T-cell (primary cell): ENCODE data around the gene RUFY4. TPM values are rescaled to one million over a fixed set of nuclear protein-coding genes. Genes with fewer than 3 reads are reported as not detected.

Source experiments
- ATAC-seq, 4 experiments: fragments of 200-7000 bp in 3 of 4; fragments of 150-1000 bp in 1 of 4; cut with Tn5 transposase; replicated peaks in 1 of 4; 1 replicate in 3 of 4; 2 replicates in 1 of 4; pipeline ENCODE4 v1.10.0; 2021; ENCODE audit warnings: moderate library complexity in 3 of 4, mild to moderate bottlenecking in 2 of 4, moderate number of reproducible peaks in 1 of 4
- CTCF ChIA-PET, 2 donors: fragments of 300-600 bp; sonication (Branson Sonifier 250); formaldehyde crosslinking; loops; one replicate each; lab custom pipeline; 2022; ENCODE audit warnings: antibody characterized with exemption in 2 of 2; lab: Charles Lee
- POLR2A ChIA-PET, 2 donors: fragments of 300-600 bp; sonication (Branson Sonifier 250); formaldehyde crosslinking; loops; one replicate each; lab custom pipeline; 2022; ENCODE audit warnings: antibody characterized with exemption in 2 of 2; lab: Charles Lee
- DNase-seq, 35 experiments: peaks; one replicate each; pipeline versions ENCODE4 v3.0.0 to v3.0.0-alpha.2; 2013 to 2023
- H3K27ac ChIP-seq: one replicate; pipeline ENCODE4 v1.5.1; 2013; ENCODE audit warnings: low read length
- H3K27me3 ChIP-seq, 2 experiments: replicated peaks in 1 of 2; 1 replicate in 1 of 2; 2 replicates in 1 of 2; pipeline versions ENCODE4 v1.6.1 to v1.7.0; 2013; ENCODE audit warnings: low read length in 1 of 2, mixed read lengths in 1 of 2; ENCODE audit not compliant: control insufficient read depth in 2 of 2, insufficient read depth in 2 of 2; ENCODE audit errors: extremely low read depth in 1 of 2
- H3K36me3 ChIP-seq, 2 donors: 1 replicate in 1 of 2; 2 replicates in 1 of 2; pipeline versions ENCODE4 v1.6.1 to v1.7.0; 2013; ENCODE audit warnings: low read length in 1 of 2; ENCODE audit not compliant: control insufficient read depth in 2 of 2, insufficient read depth in 1 of 2; ENCODE audit errors: extremely low read depth in 1 of 2
- H3K4me1 ChIP-seq, 2 experiments: 1 replicate in 1 of 2; 2 replicates in 1 of 2; pipeline versions ENCODE4 v1.6.1 to v1.7.0; 2013; ENCODE audit warnings: low read length in 2 of 2, mixed read lengths in 1 of 2; ENCODE audit not compliant: insufficient read depth in 2 of 2, control insufficient read depth in 1 of 2; ENCODE audit errors: extremely low read depth in 1 of 2
- H3K4me3 ChIP-seq, 2 donors: 1 replicate in 1 of 2; 2 replicates in 1 of 2; pipeline versions ENCODE4 v1.5.1 to v1.7.0; 2013; ENCODE audit warnings: mild to moderate bottlenecking in 2 of 2, low read length in 1 of 2, moderate library complexity in 1 of 2; ENCODE audit not compliant: control insufficient read depth in 1 of 2; ENCODE audit errors: extremely low read depth in 1 of 2
- H3K9me3 ChIP-seq: 2 replicates; pipeline ENCODE4 v1.7.0; 2013
- H3K27ac Mint-ChIP-seq, 2 donors: one replicate each; pipeline ENCODE4 v1.8.0; 2020 to 2021; ENCODE audit warnings: mild to moderate bottlenecking in 2 of 2, mixed read lengths in 2 of 2
- H3K27me3 Mint-ChIP-seq, 2 donors: one replicate each; pipeline ENCODE4 v1.8.0; 2021 to 2022; ENCODE audit warnings: mixed read lengths in 2 of 2
- H3K36me3 Mint-ChIP-seq: one replicate; pipeline ENCODE4 v1.8.0; 2021; ENCODE audit warnings: mixed read lengths
- H3K4me1 Mint-ChIP-seq, 3 donors: one replicate each; pipeline ENCODE4 v1.8.0; 2020 to 2022; ENCODE audit warnings: mixed read lengths in 3 of 3, mild to moderate bottlenecking in 1 of 3
- H3K4me3 Mint-ChIP-seq, 3 donors: one replicate each; pipeline ENCODE4 v1.8.0; 2020 to 2022; ENCODE audit warnings: mild to moderate bottlenecking in 3 of 3, mixed read lengths in 3 of 3, moderate library complexity in 3 of 3
- H3K9me3 Mint-ChIP-seq, 3 donors: one replicate each; pipeline ENCODE4 v1.8.0; 2020 to 2022; ENCODE audit warnings: mixed read lengths in 3 of 3
- WGBS: methylation state at CpG from one replicate; pipeline ENCODE4 v1.1.5; 2013; ENCODE audit warnings: missing lambda C conversion rate; ENCODE audit not compliant: insufficient coverage; 5-methylcytosine and 5-hydroxymethylcytosine counted together
- total RNA-seq, 35 experiments: library from RNA in 6 of 35; stranded (reverse) in 6 of 35; fragments of 120-200 nt in 1 of 35; gene quantifications; one replicate each; pipeline versions ENCODE4 v1.2.1 to v1.2.4 and lab custom pipeline; 2013 to 2026

The RUFY4 gene
- total RNA-seq, 5 donors from 2014 or later (not counting 1 experiment from before 2014, with no cell fraction given) = 0.18 to 1.0 (median 0.65) TPM

- ChIA-PET CTCF (interaction anchor here in 1 of 2 donors (0.6 to 0.7 kb wide), 2 partner anchors 33 to 313 kb away, joined by 3 read pairs; no protein-coding TSS in a partner anchor), POLR2A (no interaction called here)
- Mint-ChIP-seq H3K27ac (no peak overlapping the region), H3K4me1 (peaks cover 8 to 22% (median 11%) of the 10 kb centered on the region in 3 donors), H3K27me3 (peaks cover 16% of the 10 kb centered on the region in 2 donors), H3K36me3 (no peaks in the 10 kb centered on the region), H3K9me3 (no peaks in the 10 kb centered on the region), H3K4me3 (no peak overlapping the region)
- H3K9me3 ChIP-seq = no peaks in the 10 kb centered on the region
- no peak overlapping the region for H3K4me3 ChIP-seq
- H3K27me3 ChIP-seq = peaks cover 0 to 36% of the 10 kb centered on the region in 2 experiments
- 56% methylated on average over 4 of the region's 12 CpGs for WGBS
- no peak for DNase-seq
- H3K27ac ChIP-seq = no peak overlapping the region
- H3K4me1 ChIP-seq = peaks cover 0 to 10% of the 10 kb centered on the region in 2 experiments
- ATAC-seq = no peak
- no peaks in the 10 kb centered on the region for H3K36me3 ChIP-seq
These were observed 2.0 kb upstream of the RUFY4 start for GRCh38 chr2:218066926-218067515.

- H3K4me1 ChIP-seq = peaks cover 0 to 10% of the 10 kb centered on the region in 2 experiments
- DNase-seq (no peak), ATAC-seq (no peak)
- Mint-ChIP-seq H3K27me3 (peaks cover 16% of the 10 kb centered on the region in 2 donors), H3K4me1 (peaks cover 8 to 22% (median 11%) of the 10 kb centered on the region in 3 donors), H3K9me3 (no peaks in the 10 kb centered on the region), H3K4me3 (no peak overlapping the region), H3K36me3 (no peaks in the 10 kb centered on the region), H3K27ac (no peak overlapping the region)
- H3K27ac ChIP-seq = no peak overlapping the region
- no peaks in the 10 kb centered on the region for H3K36me3 ChIP-seq
- POLR2A ChIA-PET = no interaction called here
- no peaks in the 10 kb centered on the region for H3K9me3 ChIP-seq
- H3K4me3 ChIP-seq = no peak overlapping the region
- CTCF ChIA-PET = interaction anchor here (0.6 to 0.7 kb wide), 3 partner anchors 33 to 559 kb away, joined by 3 to 9 read pairs (median 3); no protein-coding TSS in a partner anchor
- H3K27me3 ChIP-seq = peaks cover 0 to 36% of the 10 kb centered on the region in 2 experiments
- 100% methylated on average over 1 of the region's 4 CpGs for WGBS
These were observed 1.5 kb upstream of the RUFY4 start for GRCh38 chr2:218067523-218067922.

- no peak for DNase-seq
- H3K36me3 ChIP-seq = no peaks in the 10 kb centered on the region
- H3K4me1 Mint-ChIP-seq = peaks cover 8 to 22% (median 11%) of the 10 kb centered on the region in 3 donors
- H3K4me3 ChIP-seq = no peak overlapping the region
- H3K4me1 ChIP-seq = peaks cover 0 to 12% of the 10 kb centered on the region in 2 experiments
- H3K27me3 ChIP-seq = peaks cover 0 to 34% of the 10 kb centered on the region in 2 experiments
- H3K27ac Mint-ChIP-seq = no peak overlapping the region
- no peak for ATAC-seq
- no peaks in the 10 kb centered on the region for H3K36me3 Mint-ChIP-seq
- no peaks in the 10 kb centered on the region for H3K9me3 Mint-ChIP-seq
- POLR2A ChIA-PET = no interaction called here
- no peaks in the 10 kb centered on the region for H3K9me3 ChIP-seq
- no peak overlapping the region for H3K27ac ChIP-seq
- H3K4me3 Mint-ChIP-seq = peak overlapping the region in 2 of 3 donors; percentile 43 to 64
- WGBS = 65% methylated on average over 4 of the region's 9 CpGs
- CTCF ChIA-PET = interaction anchor here in 1 of 2 donors (0.7 kb wide), 1 partner anchor 70 kb away, joined by 3 read pairs; no protein-coding TSS in a partner anchor
- H3K27me3 Mint-ChIP-seq = peaks cover 16 to 18% of the 10 kb centered on the region in 2 donors
These were observed 700 bp downstream of the RUFY4 start for GRCh38 chr2:218069606-218070300.

- Histone ChIP-seq H3K27ac (no peak overlapping the region), H3K36me3 (no peaks in the 10 kb centered on the region), H3K4me3 (no peak overlapping the region), H3K27me3 (peaks cover 0 to 39% of the 10 kb centered on the region in 2 experiments), H3K9me3 (no peaks in the 10 kb centered on the region), H3K4me1 (peaks cover 0 to 12% of the 10 kb centered on the region in 2 experiments)
- DNase-seq = no peak
- H3K27me3 Mint-ChIP-seq = peaks cover 13 to 18% of the 10 kb centered on the region in 2 donors
- no peaks in the 10 kb centered on the region for H3K9me3 Mint-ChIP-seq
- CTCF ChIA-PET = interaction anchor here in 1 of 2 donors (0.7 kb wide), 1 partner anchor 71 kb away, joined by 3 read pairs; no protein-coding TSS in a partner anchor
- no peak for ATAC-seq
- POLR2A ChIA-PET = no interaction called here
- WGBS = 100% methylated on average over 1 of the region's 4 CpGs
- no peaks in the 10 kb centered on the region for H3K36me3 Mint-ChIP-seq
- peaks cover 8 to 22% (median 11%) of the 10 kb centered on the region in 3 donors for H3K4me1 Mint-ChIP-seq
- H3K4me3 Mint-ChIP-seq = no peak overlapping the region
- no peak overlapping the region for H3K27ac Mint-ChIP-seq
These were observed 1.5 kb downstream of the RUFY4 start for GRCh38 chr2:218070587-218070986.

- H3K36me3 Mint-ChIP-seq = no peaks in the 10 kb centered on the region
- WGBS = 79% methylated on average over 10 of the region's 13 CpGs
- no peak overlapping the region for H3K27ac ChIP-seq
- H3K27me3 ChIP-seq = peaks cover 0 to 40% of the 10 kb centered on the region in 2 experiments
- CTCF ChIA-PET = no interaction called here
- H3K9me3 Mint-ChIP-seq = no peaks in the 10 kb centered on the region
- POLR2A ChIA-PET = no interaction called here
- peak overlapping the region in 1 of 3 donors; percentile 9 for H3K4me3 Mint-ChIP-seq
- H3K4me3 ChIP-seq = no peak overlapping the region
- H3K36me3 ChIP-seq = no peaks in the 10 kb centered on the region
- ATAC-seq (no peak), DNase-seq (no peak)
- peaks cover 8 to 22% (median 11%) of the 10 kb centered on the region in 3 donors for H3K4me1 Mint-ChIP-seq
- H3K27me3 Mint-ChIP-seq = peaks cover 13 to 18% of the 10 kb centered on the region in 2 donors
- H3K27ac Mint-ChIP-seq = no peak overlapping the region
- peaks cover 0 to 12% of the 10 kb centered on the region in 2 experiments for H3K4me1 ChIP-seq
- H3K9me3 ChIP-seq = no peaks in the 10 kb centered on the region
These were observed 2.3 kb downstream of the RUFY4 start for GRCh38 chr2:218071218-218071937.

- H3K4me3 Mint-ChIP-seq = no peak overlapping the region
- no peaks in the 10 kb centered on the region for H3K36me3 Mint-ChIP-seq
- H3K27ac Mint-ChIP-seq = no peak overlapping the region
- no peak overlapping the region for H3K4me3 ChIP-seq
- DNase-seq = no peak
- POLR2A ChIA-PET = no interaction called here
- H3K4me1 Mint-ChIP-seq = peaks cover 8 to 18% (median 11%) of the 10 kb centered on the region in 3 donors
- CTCF ChIA-PET = no interaction called here
- no peaks in the 10 kb centered on the region for H3K36me3 ChIP-seq
- peaks cover 13 to 14% of the 10 kb centered on the region in 2 donors for H3K27me3 Mint-ChIP-seq
- H3K27ac ChIP-seq = no peak overlapping the region
- ATAC-seq = no peak
- H3K9me3 ChIP-seq = no peaks in the 10 kb centered on the region
- H3K9me3 Mint-ChIP-seq = no peaks in the 10 kb centered on the region
- H3K27me3 ChIP-seq = peaks cover 0 to 39% of the 10 kb centered on the region in 2 experiments
- WGBS = no CpG with 5 or more reads among the region's 3 CpGs
- peaks cover 0 to 12% of the 10 kb centered on the region in 2 experiments for H3K4me1 ChIP-seq
These were observed 2.9 kb downstream of the RUFY4 start for GRCh38 chr2:218072002-218072401.
